D341Med (cell line): ENCODE data around the gene USP43.
"Not testable (repeated sequence)": the region's sequence is repeated elsewhere in the genome, so short reads cannot be mapped to it uniquely, and the experiment has no call there.

ENCODE experiments used
- DNase-seq: peaks from one replicate; pipeline ENCODE4 v3.0.0; 2012; ENCODE audit warnings: low spot score

USP43 gene

DNA sequence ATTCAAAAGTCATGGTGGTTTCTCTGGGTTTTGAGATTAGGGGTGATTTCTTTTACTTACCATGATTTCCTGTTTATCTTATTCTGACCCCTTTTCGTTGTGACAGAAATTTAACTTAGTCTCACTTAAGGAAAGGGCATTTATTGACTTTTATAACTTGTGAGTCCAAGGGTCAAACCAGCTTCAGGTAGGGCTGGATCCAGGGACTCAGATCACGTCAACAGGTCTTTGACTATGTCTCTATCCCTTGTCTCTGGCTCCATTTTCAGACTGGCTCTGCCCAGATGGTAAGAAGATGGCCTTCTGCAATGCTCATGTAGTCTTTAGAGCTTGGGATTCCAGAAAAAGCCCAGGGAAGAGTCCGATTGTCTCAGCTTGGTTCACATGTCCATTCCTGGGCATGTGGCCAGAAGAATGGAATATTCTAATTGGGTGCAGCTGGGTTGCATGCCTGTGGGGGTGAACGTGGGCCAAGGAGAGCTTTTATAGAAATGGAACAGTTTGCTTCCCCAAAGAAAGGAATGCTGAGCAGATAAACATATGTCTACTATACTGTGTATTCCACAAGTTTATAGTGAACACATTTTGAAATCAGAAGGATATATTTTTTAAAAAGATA lies 13.4 kb downstream of the USP43 start:
- DNase-seq = no peak

DNA sequence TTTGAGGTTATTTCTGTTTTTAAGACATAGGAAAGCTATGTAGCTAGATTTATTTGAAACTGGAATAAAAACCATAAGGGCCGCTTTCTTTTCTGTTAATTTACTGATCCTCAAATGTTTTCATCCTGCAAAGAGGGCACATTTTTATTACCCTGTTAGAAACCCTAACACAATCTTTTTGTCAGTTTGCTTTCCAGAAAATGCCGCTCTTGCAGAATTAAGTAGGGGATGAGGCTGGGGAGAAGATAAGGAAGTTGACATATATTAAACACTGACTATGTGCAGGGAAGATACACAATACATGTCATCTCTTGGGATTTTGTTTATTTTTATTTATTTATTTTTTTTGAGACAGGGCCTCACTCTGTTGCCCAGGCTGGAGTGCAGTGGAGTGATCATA lies 15.7 kb downstream of the USP43 start:
- DNase-seq = no peak

DNA sequence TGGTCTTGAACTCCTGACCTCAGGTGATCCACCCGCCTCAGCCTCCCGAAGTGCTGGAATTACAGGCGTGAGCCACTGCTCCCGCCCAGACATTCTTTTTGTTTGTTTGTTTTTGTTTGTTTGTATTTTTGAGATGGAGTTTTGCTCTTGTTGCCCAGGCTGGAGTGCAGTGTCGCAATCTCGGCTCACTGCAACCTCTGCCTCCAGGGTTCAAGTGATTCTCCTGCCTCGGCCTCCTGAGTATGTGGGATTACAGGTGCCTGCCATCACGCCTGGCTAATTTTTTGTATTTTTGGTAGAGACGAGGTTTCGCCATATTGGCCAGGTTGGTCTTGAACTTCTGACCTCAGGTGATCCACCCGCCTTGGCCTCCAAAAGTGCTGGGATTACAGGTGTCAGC lies 18.2 kb downstream of the USP43 start:
- DNase-seq = not testable (repeated sequence)

DNA sequence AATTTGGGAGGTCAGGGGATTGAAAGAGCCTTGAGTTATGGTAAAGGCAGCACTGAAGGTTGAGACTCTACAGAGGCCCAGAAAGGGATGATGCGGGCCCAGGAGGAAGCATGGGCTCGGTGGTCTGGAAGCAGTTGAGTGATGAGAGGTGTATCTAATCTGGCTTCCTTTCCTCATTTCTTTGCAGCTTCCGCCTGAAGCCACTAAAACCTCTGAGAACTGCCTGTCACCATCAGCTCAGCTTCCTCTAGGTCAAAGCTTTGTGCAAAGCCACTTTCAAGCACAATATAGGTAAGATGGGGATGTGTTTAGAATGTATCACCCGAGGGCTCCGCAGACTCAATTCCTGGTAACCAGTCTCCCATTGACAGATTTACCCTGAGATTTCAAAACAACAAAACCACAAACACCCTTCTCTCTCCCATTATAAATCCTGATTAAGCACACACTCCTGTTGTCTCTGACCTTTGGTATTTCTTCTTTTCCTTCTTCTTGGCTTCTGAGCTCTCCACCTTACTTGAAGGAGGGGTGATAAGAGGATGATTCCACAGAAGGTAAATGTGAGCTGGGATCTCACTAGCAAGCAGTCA lies 21.2 kb downstream of the USP43 start:
- DNase-seq = no peak

- no peak for DNase-seq
Observed at GRCh38 chr17:9668517-9668916, 23.2 kb downstream of the USP43 start.

GRCh38 chr17:9669551-9670008 lies 24.3 kb downstream of the USP43 start:
- DNase-seq = no peak

- DNase-seq = no peak
Observed at GRCh38 chr17:9670596-9670995, 25.3 kb downstream of the USP43 start.

- no peak for DNase-seq
Observed at GRCh38 chr17:9671559-9671958, 26.2 kb downstream of the USP43 start.

- DNase-seq = no peak
Observed at GRCh38 chr17:9672266-9672665, 26.9 kb downstream of the USP43 start.

DNA sequence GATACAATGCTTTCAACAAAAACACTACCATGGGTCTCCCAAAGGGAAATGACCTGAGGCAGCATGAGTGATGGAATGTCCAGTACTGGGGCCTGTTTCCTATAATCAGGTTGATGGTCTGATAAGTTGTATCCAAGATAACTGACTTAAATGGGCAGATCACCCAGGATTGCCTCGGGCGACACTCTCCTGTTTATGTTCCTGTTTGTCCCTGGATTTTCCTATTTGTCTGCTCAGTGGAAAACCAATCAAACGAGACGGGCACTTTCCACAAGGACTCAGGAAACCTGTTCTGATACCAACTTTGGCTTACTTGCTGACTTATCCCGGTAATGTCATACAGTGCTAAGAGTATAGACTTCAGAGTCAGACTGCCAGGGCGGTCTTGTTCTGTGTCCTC lies 27.4 kb downstream of the USP43 start:
- no peak for DNase-seq

DNA sequence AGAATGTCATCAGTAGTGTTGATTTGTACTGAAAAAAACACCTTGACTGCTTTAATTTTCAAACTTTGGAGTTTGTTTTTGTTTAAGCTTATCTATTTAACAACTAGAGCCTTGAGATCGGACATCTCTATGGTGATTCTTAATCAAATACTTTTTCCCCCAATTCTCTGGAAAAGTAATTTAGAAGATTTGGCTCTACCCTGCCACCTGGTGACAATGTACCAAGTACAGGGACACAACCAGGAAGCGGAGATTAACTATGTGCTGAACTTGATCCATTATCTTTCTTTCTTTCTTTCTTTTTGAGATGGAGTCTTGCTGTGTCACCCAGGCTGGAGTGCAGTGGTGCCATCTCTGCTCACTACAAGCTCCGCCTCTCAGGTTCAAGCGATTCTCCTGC lies 30.8 kb downstream of the USP43 start:
- DNase-seq = no peak

GRCh38 chr17:9676820-9677310 lies 31.5 kb downstream of the USP43 start:
- DNase-seq = no peak

DNA sequence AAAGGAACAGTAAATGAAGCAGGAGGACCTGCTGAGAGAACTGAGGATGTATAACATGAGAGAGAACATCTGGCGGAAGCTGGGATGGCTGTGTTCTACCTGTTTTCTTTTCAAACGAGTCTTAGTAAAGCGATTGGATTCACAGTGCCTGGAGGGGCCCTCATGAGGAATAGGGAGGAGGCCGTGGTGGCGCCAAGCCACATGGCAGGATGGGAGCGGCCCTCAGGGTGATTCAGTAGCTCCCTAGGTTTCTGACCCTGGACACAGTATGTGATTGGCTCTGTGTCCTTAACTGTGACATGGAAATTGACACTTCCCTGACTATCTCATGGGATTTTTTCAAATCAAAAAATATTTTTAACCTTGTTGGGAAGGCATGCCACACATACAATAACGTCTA lies 32.1 kb downstream of the USP43 start:
- DNase-seq = no peak

DNA sequence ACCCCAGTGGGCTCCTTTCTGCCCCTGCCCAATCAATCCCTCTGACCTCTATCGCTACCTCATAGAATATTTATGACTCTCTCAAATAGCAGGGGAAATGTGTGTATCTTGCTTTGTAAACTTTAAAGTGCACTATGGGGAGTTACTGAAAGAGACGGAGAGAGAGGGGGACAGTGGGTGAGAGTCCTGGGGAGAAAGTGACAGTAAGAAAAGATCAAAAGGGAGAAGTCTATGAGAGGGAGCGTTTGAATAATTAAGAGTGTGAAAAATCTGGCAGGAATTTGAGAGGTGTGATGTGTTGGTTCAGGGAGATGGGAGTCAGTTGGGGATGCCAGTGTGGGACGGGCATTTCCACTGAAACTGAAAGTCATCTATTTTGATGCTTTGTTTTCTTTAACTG lies 32.6 kb downstream of the USP43 start:
- DNase-seq = no peak

DNA sequence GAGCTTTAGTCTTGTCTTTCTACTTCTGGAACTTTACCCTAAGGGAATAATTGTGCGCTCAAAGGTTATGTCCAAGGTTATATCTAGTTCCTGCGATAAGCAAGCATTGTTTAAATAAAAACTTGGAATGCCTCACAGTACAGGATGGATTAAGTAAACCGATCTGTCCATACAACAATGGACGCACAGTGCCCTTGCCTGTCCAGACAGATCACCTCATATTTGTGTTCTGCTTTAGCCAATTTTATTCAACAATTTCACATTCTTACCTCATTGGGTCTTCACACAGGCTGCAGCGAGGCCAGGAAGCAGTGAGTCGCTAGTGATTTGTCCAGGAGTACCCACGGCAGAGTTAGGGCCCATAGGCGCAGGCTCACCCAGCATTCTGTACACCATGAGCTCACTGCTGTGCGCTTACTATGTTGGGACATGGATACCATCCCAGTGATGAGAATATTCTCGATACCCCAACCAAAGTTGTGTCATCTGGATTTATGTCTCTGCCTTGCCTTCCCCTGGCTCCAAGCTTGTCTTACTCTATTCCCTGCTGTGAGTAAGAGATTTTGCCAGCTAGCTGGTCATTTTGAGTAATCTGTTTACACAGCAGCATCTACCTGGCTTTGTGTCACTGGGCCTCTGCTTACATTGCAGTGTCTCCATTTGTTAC lies 39.8 kb downstream of the USP43 start:
- no peak for DNase-seq

- no peak for DNase-seq
Observed at GRCh38 chr17:9693755-9694154, 48.4 kb downstream of the USP43 start.

- DNase-seq = no peak
Observed at GRCh38 chr17:9696279-9697044, 51.1 kb downstream of the USP43 start.

DNA sequence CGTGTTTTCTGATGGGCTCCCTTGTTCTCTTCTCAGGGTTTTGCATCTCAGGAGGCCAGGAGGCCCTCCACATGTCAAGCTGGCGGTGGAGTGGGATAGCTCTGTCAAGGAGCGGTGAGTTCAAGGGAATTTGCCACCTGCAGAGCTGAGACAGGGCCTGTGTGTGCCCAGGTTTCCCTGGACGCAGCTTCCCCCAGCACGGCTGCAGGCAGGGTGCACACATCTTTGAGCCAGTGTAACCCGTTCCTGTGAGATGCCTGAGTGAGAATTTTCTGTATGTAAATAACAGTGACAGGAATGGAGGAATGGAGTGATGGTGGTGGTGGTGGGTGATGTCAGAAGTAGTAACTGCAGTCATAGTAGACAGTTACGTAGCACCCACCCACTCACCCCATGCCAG lies 54.8 kb downstream of the USP43 start:
- no peak for DNase-seq

- DNase-seq = no peak
Observed at GRCh38 chr17:9700754-9701476, 55.6 kb downstream of the USP43 start.

DNA sequence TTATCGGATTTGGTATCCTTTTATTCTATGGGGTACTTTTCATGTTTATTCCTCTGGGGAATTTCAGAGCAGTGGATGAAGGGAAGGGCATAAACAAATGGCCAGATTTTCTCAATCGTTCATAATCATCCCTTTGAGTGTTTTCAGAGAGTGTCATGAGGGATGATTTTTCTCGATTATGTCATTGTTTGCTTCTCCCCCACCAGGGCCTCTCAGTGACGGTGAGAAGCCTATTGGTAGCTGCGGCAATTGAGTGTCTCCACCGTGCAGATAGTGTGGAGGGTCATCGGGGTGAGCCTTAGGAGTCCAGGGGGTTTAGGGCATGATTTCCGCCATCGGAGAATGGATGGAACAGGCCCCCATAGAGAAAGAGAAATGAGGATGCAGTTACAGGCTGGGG lies 57.2 kb downstream of the USP43 start:
- DNase-seq = no peak

DNA sequence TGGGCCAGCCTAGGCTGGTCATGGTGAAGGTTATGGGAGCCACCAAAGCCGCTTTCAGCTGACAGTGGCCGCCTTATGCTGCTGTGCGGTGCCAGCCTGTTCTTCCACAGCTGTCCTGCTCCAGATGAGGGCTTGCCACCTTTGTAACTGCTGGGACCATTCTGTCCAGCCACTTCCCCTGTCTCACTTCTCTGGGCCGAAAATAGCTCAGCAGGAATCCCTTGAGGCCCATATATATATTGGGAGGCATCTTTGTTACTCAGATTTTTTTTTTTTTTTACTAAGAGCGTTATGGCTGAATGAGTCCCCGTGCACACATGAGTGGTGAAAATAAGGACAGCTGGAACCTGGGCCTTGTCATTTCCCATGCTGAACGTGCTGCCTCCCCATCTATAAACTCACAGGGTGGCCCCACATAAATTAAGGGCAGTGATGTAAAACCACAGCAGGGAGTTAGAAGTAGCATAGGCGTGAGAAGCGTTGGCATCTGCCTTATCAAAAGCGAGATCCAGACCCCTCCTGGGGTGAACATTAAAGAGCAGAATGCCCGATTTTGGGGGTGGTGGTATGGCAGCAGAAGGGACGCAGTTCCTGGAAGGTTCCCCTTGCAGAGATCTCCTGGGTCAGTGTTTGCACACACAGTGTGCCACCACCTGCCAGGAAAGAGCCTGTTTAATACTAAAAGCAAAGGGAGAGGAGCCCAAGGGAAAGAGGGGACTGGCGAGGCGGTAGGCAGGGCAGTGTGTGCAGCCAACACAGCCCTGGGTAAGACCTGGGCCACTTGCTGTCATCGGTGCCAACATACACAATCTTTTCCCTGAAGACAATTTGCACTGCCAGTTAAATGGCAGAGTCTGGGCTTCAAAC lies 57.8 kb downstream of the USP43 start:
- DNase-seq = no peak
